PFSK-1 (cell line): ENCODE measurements around the gene FAM32A.

Source experiments
- FOXP2 ChIP-seq: optimal IDR thresholded peaks from 2 replicates; pipeline ENCODE3; 2011; ENCODE audit warnings: borderline replicate concordance, control low read depth, inconsistent platforms; ENCODE audit not compliant: insufficient read depth; ENCODE audit errors: extremely low read length, extremely low read depth
- POLR2AphosphoS5 ChIP-seq: IDR thresholded peaks from 2 replicates; pipeline ENCODE4 v1.6.1; 2012; ENCODE audit warnings: low read depth, mild to moderate bottlenecking, control low read depth, low read length, moderate library complexity
- REST ChIP-seq, 2 experiments: IDR thresholded peaks; 2 replicates each; pipeline versions ENCODE4 v1.6.1 to v1.8.0; 2011 to 2012; ENCODE audit warnings: low read depth in 2 of 2, low read length in 2 of 2, control low read depth in 1 of 2, inconsistent platforms in 1 of 2, mild to moderate bottlenecking in 1 of 2, moderate library complexity in 1 of 2; ENCODE audit not compliant: insufficient read depth in 1 of 2
- SIN3A ChIP-seq: IDR thresholded peaks from 2 replicates; pipeline ENCODE4 v1.6.1; 2012; ENCODE audit warnings: mild to moderate bottlenecking, low read length, moderate library complexity, borderline replicate concordance; ENCODE audit not compliant: insufficient read depth

DNA sequence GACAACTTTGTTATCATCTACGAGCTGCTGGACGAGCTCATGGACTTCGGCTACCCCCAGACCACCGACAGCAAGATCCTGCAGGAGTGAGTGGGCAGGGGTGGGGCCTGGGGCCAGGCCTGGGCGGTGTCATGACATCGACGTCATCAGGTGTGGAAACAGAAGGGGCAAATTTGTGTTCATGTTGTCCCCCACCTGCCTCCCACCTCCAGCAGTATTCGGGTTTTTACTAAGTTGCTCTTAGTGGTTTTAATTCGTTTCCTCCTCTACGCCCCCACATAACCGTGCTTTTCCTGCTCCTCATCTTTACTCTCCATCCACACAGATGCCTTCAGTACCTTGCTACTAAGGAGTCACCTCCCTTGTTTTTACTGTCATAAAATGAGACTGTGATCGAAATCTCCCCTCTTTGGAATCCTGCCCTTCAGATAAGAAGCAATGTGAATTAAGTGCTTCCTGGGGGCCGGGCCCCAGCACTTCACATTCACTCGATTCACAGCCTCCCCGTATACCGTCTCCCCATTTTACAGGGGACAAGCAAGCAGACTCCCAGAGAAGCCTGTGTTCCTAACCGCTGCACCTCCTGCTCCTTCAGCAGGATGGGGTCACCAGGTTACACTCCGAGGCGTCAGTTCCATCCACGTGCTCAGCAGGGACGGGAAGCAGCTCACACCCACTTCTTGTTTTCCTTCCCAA, 23.0 kb downstream of the FAM32A start:
- TF ChIP-seq POLR2AphosphoS5 = no peak
- no peak for TF ChIP-seq SIN3A
- no peak for TF ChIP-seq FOXP2
- no peak for TF ChIP-seq REST (IDR thresholded peaks at IDR 0.05; ENCODE audit: insufficient read depth in 1 of 2, low read depth in 2 of 2, low read length in 2 of 2)
